Measurements from ENCODE around the gene ALX3. TPM values are rescaled to one million over a fixed set of nuclear protein-coding genes. Genes with fewer than 3 reads are reported as not detected.

The ALX3 gene
- total and polyA plus RNA-seq, 4 donors, result not detected

DNA sequence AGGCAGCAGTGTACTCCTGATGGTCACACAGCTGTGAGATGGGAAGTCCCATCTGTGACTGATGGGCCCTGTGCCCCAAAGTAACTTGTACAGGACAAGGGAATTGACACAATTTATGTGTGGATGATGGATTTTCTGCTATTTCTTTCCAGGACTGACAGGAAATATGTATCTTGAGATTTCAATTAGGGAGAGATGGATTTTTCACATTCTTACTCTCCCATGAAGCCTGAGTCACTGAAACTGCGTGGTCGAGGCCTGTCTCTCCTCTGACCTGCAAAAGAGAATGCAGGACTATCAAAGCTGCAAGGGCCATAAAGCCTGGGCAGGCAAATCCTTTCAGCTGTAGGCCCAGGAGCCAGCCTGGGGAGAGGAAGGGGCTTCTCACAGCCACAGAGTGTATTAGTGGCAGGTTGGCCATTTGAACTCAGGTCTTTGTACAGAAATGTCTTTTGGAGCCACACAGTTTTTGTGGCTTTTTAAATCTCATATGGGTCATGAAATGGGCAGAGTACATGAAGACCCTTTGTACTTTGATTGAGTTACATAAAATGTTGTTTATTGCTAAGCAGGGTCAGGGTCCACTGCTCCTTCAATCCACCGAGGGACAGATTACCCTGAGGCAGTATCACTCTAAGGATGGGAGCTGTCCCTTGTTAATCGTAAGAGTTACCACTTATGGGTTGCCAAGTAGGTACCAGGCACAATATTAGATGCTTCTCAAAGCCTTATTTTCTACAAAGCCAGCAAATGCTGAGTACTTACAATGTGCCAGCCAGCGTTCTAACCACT is 14.8 kb downstream of the ALX3 start:
- peaks cover 7 to 19% of the 10 kb centered on the region in 2 donors for H3K36me3 ChIP-seq (ENCODE audit: control insufficient read depth in 1 of 2, insufficient read depth in 2 of 2, low read length in 1 of 2)
- no peak overlapping the region for H3K4me3 ChIP-seq (ENCODE audit: low read length in 2 of 2)
- ATAC-seq (ENCODE audit: low FRiP score), result no peak
- intact Hi-C loops (cut with DNase I), result loop anchor here (2.0 kb wide), 2 partner anchors 51 to 53 kb away; no protein-coding TSS in a partner anchor
- 82 to 83% methylated on average over 5 of the region's 5 CpGs for whole genome bisulfite sequencing, 2 donors
- no peak overlapping the region for H3K27ac ChIP-seq (ENCODE audit: low read depth in 1 of 2, low read length in 2 of 2)
- DNase-seq, result peak in 1 of 2 donors; percentile 38
- H3K4me1 ChIP-seq (ENCODE audit: control insufficient read depth in 1 of 2, insufficient read depth in 2 of 2, low read length in 2 of 2), result no peaks in the 10 kb centered on the region
- no peaks in the 10 kb centered on the region for H3K9me3 ChIP-seq (ENCODE audit: control insufficient read depth, low read length)
- no peaks in the 10 kb centered on the region for H3K27me3 ChIP-seq (ENCODE audit: control insufficient read depth in 1 of 2, insufficient read depth in 2 of 2, low read length in 1 of 2)

DNA sequence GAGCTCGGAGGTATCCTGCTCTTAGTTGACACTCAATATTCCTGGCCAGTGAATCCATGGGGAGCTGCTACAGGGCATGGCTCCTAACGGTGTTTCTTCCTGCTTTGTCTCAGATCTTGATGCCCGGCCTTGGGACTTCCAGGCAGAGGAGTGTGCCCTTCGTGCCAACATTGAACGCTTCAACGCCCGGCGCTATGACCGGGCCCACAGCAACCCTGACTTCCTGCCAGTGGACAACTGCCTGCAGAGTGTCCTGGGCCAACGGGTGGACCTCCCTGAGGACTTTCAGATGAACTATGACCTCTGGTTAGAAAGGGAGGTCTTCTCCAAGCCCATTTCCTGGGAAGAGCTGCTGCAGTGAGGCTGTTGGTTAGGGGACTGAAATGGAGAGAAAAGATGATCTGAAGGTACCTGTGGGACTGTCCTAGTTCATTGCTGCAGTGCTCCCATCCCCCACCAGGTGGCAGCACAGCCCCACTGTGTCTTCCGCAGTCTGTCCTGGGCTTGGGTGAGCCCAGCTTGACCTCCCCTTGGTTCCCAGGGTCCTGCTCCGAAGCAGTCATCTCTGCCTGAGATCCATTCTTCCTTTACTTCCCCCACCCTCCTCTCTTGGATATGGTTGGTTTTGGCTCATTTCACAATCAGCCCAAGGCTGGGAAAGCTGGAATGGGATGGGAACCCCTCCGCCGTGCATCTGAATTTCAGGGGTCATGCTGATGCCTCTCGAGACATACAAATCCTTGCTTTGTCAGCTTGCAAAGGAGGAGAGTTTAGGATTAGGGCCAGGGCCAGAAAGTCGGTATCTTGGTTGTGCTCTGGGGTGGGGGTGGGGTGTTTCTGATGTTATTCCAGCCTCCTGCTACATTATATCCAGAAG is 16.7 kb downstream of the ALX3 start:
- intact Hi-C loops (cut with DNase I), result loop anchor here (2.0 kb wide), 2 partner anchors 53 to 55 kb away; no protein-coding TSS in a partner anchor
- Histone ChIP-seq H3K27me3 (ENCODE audit: control insufficient read depth in 1 of 2, insufficient read depth in 2 of 2, low read length in 1 of 2) (no peaks in the 10 kb centered on the region), H3K4me1 (ENCODE audit: control insufficient read depth in 1 of 2, insufficient read depth in 2 of 2, low read length in 2 of 2) (no peaks in the 10 kb centered on the region), H3K4me3 (ENCODE audit: low read length in 2 of 2) (no peak overlapping the region), H3K9me3 (ENCODE audit: control insufficient read depth, low read length) (no peaks in the 10 kb centered on the region), H3K36me3 (ENCODE audit: control insufficient read depth in 1 of 2, insufficient read depth in 2 of 2, low read length in 1 of 2) (peaks cover 7 to 24% of the 10 kb centered on the region in 2 donors), H3K27ac (ENCODE audit: low read depth in 1 of 2, low read length in 2 of 2) (no peak overlapping the region)
- WGBS, 2 donors, result 50 to 54% methylated on average over 16 of the region's 16 CpGs
- ATAC-seq (ENCODE audit: low FRiP score), result peak; percentile 80
- peak; percentile 70 to 91 for DNase-seq

DNA sequence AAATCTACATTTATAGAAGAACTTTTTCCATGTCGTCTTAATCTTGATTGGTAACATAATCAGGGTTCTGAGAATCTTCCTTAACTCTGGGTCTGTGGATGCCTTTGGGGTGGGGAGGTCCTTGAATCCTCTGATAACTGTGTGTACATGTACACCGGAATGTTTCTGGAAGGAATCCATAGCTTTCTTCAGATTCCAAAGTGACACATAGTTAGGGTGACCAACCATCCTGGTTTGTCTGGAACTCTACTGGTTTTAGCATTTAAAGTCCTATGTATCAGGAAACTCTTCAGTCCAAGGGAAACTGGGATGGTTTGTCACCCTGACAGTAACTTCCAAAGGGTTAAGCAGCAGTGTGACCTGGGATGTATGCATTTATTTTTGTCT is 19.2 kb downstream of the ALX3 start:
- no peak overlapping the region for H3K27ac ChIP-seq (ENCODE audit: low read depth in 1 of 2, low read length in 2 of 2)
- 54 to 58% methylated on average over 2 of the region's 2 CpGs for WGBS, 2 donors
- no peak for ATAC-seq (ENCODE audit: low FRiP score)

DNA sequence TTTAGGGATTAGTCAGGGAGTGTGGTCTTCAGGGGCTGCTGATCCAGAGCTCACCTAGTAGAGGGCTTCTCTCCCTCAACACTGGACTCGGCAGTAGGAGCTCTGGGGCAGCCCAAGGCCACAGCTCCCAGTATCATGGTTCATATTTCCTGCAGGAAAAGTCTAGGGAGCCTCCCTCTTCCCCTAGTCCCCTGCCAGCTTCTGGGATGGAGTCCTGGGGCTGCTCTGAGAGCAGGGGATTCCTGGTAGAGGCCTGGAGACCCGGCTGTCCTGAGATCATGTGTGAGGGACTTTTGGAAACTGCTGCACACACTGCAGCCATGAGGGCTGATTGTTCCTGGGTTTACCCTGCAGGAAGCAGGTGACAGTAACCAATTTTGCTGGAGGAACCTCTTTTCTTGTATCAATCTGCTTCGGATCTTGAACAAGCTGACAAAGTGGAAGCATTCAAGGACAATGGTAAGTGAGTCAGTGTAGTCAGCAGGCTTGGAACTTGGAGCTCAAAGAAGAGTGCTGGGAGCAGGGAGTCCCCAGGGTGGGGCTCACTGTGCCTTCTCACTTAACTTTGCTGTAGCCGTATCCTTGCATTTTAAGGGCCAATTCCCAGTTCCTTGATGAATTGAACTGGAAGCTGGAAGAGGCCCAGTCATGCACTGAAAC is 19.7 kb downstream of the ALX3 start:
- DNase-seq (peak in 1 of 2 donors; percentile 42), ATAC-seq (ENCODE audit: low FRiP score) (no peak)
- H3K4me3 ChIP-seq (ENCODE audit: low read length in 2 of 2), result no peak overlapping the region
- H3K9me3 ChIP-seq (ENCODE audit: control insufficient read depth, low read length), result no peaks in the 10 kb centered on the region
- H3K4me1 ChIP-seq (ENCODE audit: control insufficient read depth in 1 of 2, insufficient read depth in 2 of 2, low read length in 2 of 2), result no peaks in the 10 kb centered on the region
- intact Hi-C loops (cut with DNase I), result no loop called here
- 75 to 82% methylated on average over 4 of the region's 4 CpGs for WGBS, 2 donors
- no peaks in the 10 kb centered on the region for H3K27me3 ChIP-seq (ENCODE audit: control insufficient read depth in 1 of 2, insufficient read depth in 2 of 2, low read length in 1 of 2)
- H3K27ac ChIP-seq (ENCODE audit: low read depth in 1 of 2, low read length in 2 of 2), result no peak overlapping the region
- peaks cover 12 to 23% of the 10 kb centered on the region in 2 donors for H3K36me3 ChIP-seq (ENCODE audit: control insufficient read depth in 1 of 2, insufficient read depth in 2 of 2, low read length in 1 of 2)

More for the DNA sequence above, 19.2 kb downstream of the ALX3 start:
- H3K4me1 ChIP-seq (ENCODE audit: control insufficient read depth in 1 of 2, insufficient read depth in 2 of 2, low read length in 2 of 2), result no peaks in the 10 kb centered on the region
- no peak overlapping the region for H3K4me3 ChIP-seq (ENCODE audit: low read length in 2 of 2)
- peaks cover 12 to 23% of the 10 kb centered on the region in 2 donors for H3K36me3 ChIP-seq (ENCODE audit: control insufficient read depth in 1 of 2, insufficient read depth in 2 of 2, low read length in 1 of 2)
- H3K27me3 ChIP-seq (ENCODE audit: control insufficient read depth in 1 of 2, insufficient read depth in 2 of 2, low read length in 1 of 2), result no peaks in the 10 kb centered on the region
- H3K9me3 ChIP-seq (ENCODE audit: control insufficient read depth, low read length), result no peaks in the 10 kb centered on the region
- intact Hi-C loops (cut with DNase I), result no loop called here
- no peak for DNase-seq

DNA sequence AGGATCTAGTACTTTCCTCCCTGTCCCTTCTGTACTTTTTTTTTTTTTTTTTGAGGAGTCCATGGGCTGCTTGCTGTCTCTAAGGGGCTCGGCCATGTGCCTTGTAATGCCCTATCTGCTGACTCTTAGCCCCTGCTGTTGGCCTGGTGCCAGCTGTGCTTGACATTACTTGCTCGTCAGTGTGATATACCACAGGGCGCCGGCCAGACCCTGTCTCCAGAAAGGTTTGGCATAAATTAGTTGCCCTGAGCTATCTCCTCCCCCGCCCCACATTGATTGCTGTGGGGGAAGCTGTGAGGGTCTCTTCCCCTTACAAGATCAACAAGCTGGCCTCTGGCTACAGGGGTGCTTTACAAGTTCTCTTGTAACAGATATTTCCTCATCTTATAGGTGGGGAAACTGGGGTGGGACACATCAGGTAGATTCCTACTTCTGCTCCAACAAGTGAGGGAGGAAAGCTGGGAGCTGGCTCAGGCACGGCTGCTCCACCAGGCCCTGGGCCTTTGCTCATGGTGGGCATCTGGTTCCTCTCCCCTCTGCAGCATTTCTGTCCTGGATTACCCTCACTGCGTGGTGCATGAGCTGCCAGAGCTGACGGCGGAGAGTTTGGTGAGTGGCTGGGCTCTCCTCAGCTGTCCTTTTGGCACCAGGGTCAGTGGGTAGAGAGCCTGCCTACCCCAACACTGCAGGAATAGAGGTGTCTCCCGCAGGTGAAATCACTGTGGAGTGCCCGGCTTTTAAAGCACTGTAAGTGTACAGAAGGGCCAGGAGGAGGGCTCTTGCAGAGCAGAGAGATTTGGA is 20.5 kb downstream of the ALX3 start:
- peaks cover 12 to 22% of the 10 kb centered on the region in 2 donors for H3K36me3 ChIP-seq (ENCODE audit: control insufficient read depth in 1 of 2, insufficient read depth in 2 of 2, low read length in 1 of 2)
- DNase-seq, result peak in 1 of 2 donors; percentile 81

DNA sequence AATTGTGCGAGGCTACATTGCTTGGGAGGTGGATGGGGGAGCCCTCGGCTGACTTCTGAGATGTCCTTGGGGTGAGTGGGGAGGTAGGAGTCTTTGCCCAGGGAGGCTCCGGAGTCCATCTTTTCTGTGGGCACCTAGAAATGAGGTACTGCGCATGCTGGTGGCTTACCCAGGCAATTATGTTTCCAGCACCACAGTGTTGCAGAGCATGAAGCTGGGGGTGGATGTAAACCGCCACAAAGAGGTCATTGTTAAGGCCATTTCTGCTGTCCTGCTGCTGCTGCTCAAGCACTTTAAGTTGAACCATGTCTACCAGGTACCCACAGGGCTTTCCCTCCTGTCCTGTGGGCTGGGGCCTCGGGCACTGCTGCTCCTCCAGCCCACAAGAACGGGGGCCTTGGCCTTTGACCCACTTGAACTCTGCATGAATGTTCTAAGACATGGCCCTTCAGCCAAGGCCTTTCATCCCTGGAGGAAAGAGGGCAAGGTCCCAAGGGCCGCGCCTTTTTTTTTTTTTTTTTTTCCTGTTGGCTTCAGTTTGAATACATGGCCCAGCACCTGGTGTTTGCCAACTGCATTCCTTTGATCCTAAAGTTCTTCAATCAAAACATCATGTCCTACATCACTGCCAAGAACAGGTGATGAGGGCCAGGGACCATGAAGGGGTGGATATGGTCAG is 21.4 kb downstream of the ALX3 start:
- no peaks in the 10 kb centered on the region for H3K9me3 ChIP-seq (ENCODE audit: control insufficient read depth, low read length)
- H3K36me3 ChIP-seq (ENCODE audit: control insufficient read depth in 1 of 2, insufficient read depth in 2 of 2, low read length in 1 of 2), result peaks cover 8 to 20% of the 10 kb centered on the region in 2 donors
- H3K4me3 ChIP-seq (ENCODE audit: low read length in 2 of 2), result no peak overlapping the region
- DNase-seq (peak in 1 of 2 donors; percentile 35), ATAC-seq (ENCODE audit: low FRiP score) (no peak)
- no peaks in the 10 kb centered on the region for H3K27me3 ChIP-seq (ENCODE audit: control insufficient read depth in 1 of 2, insufficient read depth in 2 of 2, low read length in 1 of 2)
- WGBS, 2 donors, result 88 to 89% methylated on average over 8 to 9 of the region's 9 CpGs
- H3K27ac ChIP-seq (ENCODE audit: low read depth in 1 of 2, low read length in 2 of 2), result no peak overlapping the region
- intact Hi-C loops (cut with DNase I), result no loop called here
- no peaks in the 10 kb centered on the region for H3K4me1 ChIP-seq (ENCODE audit: control insufficient read depth in 1 of 2, insufficient read depth in 2 of 2, low read length in 2 of 2)

More for the DNA sequence above, 20.5 kb downstream of the ALX3 start:
- Histone ChIP-seq H3K4me1 (ENCODE audit: control insufficient read depth in 1 of 2, insufficient read depth in 2 of 2, low read length in 2 of 2) (no peaks in the 10 kb centered on the region), H3K9me3 (ENCODE audit: control insufficient read depth, low read length) (no peaks in the 10 kb centered on the region), H3K4me3 (ENCODE audit: low read length in 2 of 2) (no peak overlapping the region), H3K27me3 (ENCODE audit: control insufficient read depth in 1 of 2, insufficient read depth in 2 of 2, low read length in 1 of 2) (no peaks in the 10 kb centered on the region), H3K27ac (ENCODE audit: low read depth in 1 of 2, low read length in 2 of 2) (no peak overlapping the region)
- WGBS, 2 donors, result 75 to 77% methylated on average over 11 of the region's 11 CpGs
- intact Hi-C loops (cut with DNase I), result no loop called here
- no peak for ATAC-seq (ENCODE audit: low FRiP score)

DNA sequence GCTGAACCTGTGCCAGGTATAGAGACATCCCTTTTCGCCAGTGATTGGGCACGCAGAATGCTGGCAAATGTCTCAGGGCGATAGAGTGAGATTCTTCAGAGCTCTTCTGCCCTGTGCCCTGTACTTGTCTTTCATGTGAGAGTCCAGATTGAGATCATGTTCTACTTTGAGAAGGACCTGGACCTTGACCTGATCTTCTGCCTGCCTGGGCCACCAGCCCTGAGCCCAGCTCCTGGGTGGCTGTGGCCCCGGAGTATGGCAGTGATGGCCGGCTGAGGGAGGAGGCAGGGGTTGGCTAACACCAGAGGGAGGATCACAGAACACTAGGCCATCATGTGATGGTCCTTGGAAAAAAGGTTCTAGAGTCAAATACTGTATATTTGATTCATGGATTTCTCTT is 22.2 kb downstream of the ALX3 start:
- H3K4me3 ChIP-seq (ENCODE audit: low read length in 2 of 2), result no peak overlapping the region
- no peaks in the 10 kb centered on the region for H3K27me3 ChIP-seq (ENCODE audit: control insufficient read depth in 1 of 2, insufficient read depth in 2 of 2, low read length in 1 of 2)
- H3K36me3 ChIP-seq (ENCODE audit: control insufficient read depth in 1 of 2, insufficient read depth in 2 of 2, low read length in 1 of 2), result peaks cover 8 to 23% of the 10 kb centered on the region in 2 donors
- no peak overlapping the region for H3K27ac ChIP-seq (ENCODE audit: low read depth in 1 of 2, low read length in 2 of 2)
- no peaks in the 10 kb centered on the region for H3K4me1 ChIP-seq (ENCODE audit: control insufficient read depth in 1 of 2, insufficient read depth in 2 of 2, low read length in 2 of 2)
- ATAC-seq (ENCODE audit: low FRiP score) (no peak), DNase-seq (peak in 1 of 2 donors; percentile 55)
- 85% methylated on average over 5 of the region's 5 CpGs for WGBS, 2 donors
- intact Hi-C loops (cut with DNase I), result no loop called here
- no peaks in the 10 kb centered on the region for H3K9me3 ChIP-seq (ENCODE audit: control insufficient read depth, low read length)
